ENCODE data around the gene PTPRD. TPM values are rescaled to one million over a fixed set of nuclear protein-coding genes. Genes with fewer than 3 reads are reported as not detected.

PTPRD gene
- total RNA-seq, 1 experiment from 2014 or later: 32.5 TPM

DNA sequence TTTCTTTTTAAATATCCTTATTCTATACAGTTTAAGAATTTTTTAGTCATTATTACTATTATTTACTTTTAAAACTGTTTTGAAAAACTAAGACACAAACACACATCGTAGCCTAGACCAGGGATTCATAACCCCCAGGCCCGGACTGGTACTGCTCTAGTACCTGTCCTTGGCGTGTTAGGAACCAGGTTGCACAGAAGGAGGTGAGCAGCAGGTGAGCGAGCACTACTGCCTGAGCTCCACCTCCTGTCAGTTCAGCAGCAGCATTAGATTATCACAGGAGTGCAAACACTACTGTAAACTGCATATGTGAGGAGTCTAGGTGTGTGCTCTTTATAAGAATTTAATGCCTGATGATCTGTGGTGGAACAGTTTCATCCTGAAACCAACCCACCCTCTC lies 357.0 kb downstream of the PTPRD start:
- no peak overlapping the region for H3K56ac ChIP-seq (ENCODE audit: insufficient read length, low read depth, low read length)
- no peaks in the 10 kb centered on the region for H3K27me3 Mint-ChIP-seq (ENCODE audit: low read depth)
- no peak overlapping the region for H3K23ac ChIP-seq (ENCODE audit: insufficient read length, low read depth, low read length)
- no CpG with 5 or more reads among the region's 4 CpGs for WGBS (ENCODE audit: extremely low coverage, insufficient read length, low lambda C conversion rate)
- TF ChIP-seq, protein P1, sequence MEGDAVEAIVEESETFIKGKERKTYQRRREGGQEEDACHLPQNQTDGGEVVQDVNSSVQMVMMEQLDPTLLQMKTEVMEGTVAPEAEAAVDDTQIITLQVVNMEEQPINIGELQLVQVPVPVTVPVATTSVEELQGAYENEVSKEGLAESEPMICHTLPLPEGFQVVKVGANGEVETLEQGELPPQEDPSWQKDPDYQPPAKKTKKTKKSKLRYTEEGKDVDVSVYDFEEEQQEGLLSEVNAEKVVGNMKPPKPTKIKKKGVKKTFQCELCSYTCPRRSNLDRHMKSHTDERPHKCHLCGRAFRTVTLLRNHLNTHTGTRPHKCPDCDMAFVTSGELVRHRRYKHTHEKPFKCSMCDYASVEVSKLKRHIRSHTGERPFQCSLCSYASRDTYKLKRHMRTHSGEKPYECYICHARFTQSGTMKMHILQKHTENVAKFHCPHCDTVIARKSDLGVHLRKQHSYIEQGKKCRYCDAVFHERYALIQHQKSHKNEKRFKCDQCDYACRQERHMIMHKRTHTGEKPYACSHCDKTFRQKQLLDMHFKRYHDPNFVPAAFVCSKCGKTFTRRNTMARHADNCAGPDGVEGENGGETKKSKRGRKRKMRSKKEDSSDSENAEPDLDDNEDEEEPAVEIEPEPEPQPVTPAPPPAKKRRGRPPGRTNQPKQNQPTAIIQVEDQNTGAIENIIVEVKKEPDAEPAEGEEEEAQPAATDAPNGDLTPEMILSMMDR (conservative IDR thresholded peaks at IDR 0.05): no peak
- H3K27me3 ChIP-seq (ENCODE audit: insufficient read depth, low read length): no peaks in the 10 kb centered on the region
- H3K4me3 Mint-ChIP-seq: no peak overlapping the region
- no peak for DNase-seq
- H3K4me2 ChIP-seq (ENCODE audit: insufficient read depth, insufficient read length, low read length): no peak overlapping the region
- no peaks in the 10 kb centered on the region for H3K9me3 Mint-ChIP-seq
- H3K9me3 ChIP-seq (ENCODE audit: control insufficient read depth, low read depth, low read length): no peaks in the 10 kb centered on the region
- no peak overlapping the region for H2AK5ac ChIP-seq (ENCODE audit: insufficient read length, low read length)
- no peak overlapping the region for H2AFZ ChIP-seq (ENCODE audit: low read length)
- H2BK20ac ChIP-seq (ENCODE audit: low read depth, low read length, poor library complexity, severe bottlenecking): no peak overlapping the region
- H3K4ac ChIP-seq (ENCODE audit: low read depth, low read length): no peak overlapping the region
- H3K79me2 ChIP-seq (ENCODE audit: insufficient read depth, low read length): no peaks in the 10 kb centered on the region
- H4K5ac ChIP-seq (ENCODE audit: insufficient read length, low read depth, low read length): no peak overlapping the region
- no peak overlapping the region for H3K27ac ChIP-seq (ENCODE audit: insufficient read length, low read depth, low read length)
- no peak overlapping the region for H2BK5ac ChIP-seq (ENCODE audit: insufficient read length, low read length)
- H3K4me1 Mint-ChIP-seq: peaks cover 4% of the 10 kb centered on the region in 2 experiments
- H3K23me2 ChIP-seq (ENCODE audit: insufficient read length, low read depth, low read length, poor library complexity, severe bottlenecking): no peaks in the 10 kb centered on the region
- H4K8ac ChIP-seq (replicated peaks; ENCODE audit: insufficient read length, low read depth, low read length): no peak overlapping the region
- no peaks in the 10 kb centered on the region for H4K20me1 ChIP-seq (ENCODE audit: control insufficient read depth, insufficient read depth, insufficient read length)
- H3K14ac ChIP-seq (ENCODE audit: insufficient read depth, low read length): no peak overlapping the region
- no peaks in the 10 kb centered on the region for H3K36me3 Mint-ChIP-seq (ENCODE audit: insufficient read depth in 1 of 3, low read depth in 3 of 3)
- H3K4me1 ChIP-seq (ENCODE audit: insufficient read depth, low read length): no peaks in the 10 kb centered on the region
- H3T11ph ChIP-seq (ENCODE audit: low read length): no peak overlapping the region
- no peak overlapping the region for H2BK15ac ChIP-seq (ENCODE audit: low read depth, low read length)
- no peak overlapping the region for H4K91ac ChIP-seq (ENCODE audit: insufficient read length, low read depth, low read length)
- H3K79me1 ChIP-seq (ENCODE audit: insufficient read depth, low read depth, low read length, poor library complexity, severe bottlenecking): no peaks in the 10 kb centered on the region
- H3K18ac ChIP-seq (ENCODE audit: insufficient read length, low read depth, low read length): no peak overlapping the region
- H3K27ac Mint-ChIP-seq: no peak overlapping the region
- H2BK120ac ChIP-seq (ENCODE audit: low read depth, low read length, poor library complexity, severe bottlenecking): no peak overlapping the region
- no peak overlapping the region for H2BK12ac ChIP-seq (ENCODE audit: insufficient read length, low read depth, low read length)
- H3K9ac ChIP-seq (ENCODE audit: extremely low read depth, insufficient read length, low read length): no peak overlapping the region

Measured in H9 (cell line).